Measurements from ENCODE around the gene GIPC3.
"Not testable (repeated sequence)": the region's sequence is repeated elsewhere in the genome, so short reads cannot be mapped to it uniquely, and the experiment has no call there.

Gene GIPC3

DNA sequence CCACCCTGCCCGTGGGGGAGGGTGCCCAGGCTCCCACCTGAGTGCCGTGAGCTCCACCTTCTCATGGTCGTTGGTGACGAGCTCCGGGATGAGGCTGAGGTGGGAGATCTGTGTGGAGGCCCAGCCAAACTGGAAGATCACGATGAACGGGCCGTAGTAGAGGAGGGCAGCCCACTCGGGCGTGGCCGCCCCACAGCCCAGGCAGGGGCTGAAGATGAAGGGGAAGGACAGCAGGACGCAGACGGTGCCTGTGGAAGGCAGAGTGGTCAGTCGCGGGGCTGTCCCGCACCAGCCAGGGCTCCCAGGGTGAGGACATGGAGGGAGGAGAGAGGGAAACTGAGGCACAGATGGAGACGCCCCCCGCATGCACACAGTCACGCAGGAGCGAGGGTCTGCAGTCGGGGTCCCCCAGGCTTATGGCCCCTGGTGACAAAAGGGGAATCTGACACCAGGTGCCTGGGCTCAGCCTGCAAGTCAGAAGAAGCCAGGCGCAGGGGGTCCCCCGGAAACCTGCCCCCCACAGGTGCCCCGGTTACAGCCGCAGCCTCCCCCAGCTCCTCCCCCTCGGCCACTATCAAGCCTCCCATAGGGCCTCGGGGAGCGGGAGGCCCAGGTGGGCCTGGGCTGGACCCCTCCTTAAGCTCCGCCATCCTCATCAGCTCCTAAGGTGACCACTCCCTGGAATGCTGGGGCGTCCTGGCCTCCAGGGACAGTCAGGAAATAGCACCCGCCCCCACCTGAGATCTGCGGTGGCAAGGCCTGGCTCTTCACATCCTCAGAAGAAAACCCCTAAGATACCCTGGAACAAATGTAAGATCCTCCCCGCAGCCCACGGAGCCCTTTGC lies 34.1 kb upstream of the GIPC3 start:
- no peak for DNase-seq

DNA sequence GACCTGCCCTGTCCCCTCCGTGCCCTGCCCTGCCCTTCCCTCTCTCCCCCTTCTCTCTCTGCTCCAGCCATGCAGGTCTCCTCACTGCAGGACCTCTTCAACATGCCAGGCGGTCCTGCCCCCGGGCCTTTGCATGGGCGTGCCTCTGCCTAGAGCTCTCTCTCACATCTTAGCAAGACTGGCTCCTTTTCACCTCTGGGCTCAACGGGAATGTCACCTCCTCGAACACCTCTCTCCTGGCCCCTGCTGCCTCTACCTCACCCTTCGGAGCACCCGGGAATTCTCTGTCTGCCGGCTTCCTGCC lies 33.5 kb upstream of the GIPC3 start:
- DNase-seq = no peak

DNA sequence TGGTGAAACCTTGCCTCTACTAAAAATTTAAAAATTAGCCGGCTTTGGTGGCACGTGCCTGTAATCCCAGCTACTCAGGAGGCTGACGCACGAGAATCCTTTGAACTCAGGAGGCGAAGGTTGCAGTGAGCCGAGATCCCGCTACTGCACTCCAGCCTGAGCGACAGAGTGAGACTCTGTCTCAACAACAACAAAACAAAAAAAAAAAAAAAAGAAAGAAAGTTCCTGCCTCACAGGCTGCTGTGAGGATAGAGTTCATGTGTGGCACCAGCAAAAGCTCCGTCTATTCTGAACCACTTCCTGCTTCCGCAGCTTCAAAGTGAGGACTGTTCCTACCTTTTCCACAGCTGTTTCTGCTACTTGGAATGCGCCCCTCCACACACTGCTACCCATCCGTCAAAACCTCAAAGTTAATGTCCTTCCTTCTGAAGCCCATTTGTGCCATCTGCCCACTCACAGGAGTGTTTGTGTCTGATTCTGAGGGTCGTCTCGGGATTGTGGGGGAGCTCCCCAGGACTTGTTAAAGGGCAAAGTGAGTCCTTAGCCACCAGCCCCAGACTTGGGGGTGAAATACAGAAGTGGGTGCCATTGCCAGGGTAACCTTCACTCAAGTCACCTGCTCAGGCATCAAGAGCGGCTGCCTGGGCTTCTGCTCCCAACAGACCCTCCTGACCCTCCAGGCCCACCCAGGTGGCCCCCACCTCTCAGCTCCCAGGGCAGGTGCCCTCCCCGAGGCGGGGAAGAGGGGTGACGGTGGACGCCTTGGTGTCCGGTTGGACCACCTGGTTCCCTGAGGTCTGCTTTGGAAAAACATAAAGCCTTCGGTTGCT lies 30.8 kb upstream of the GIPC3 start:
- no peak for DNase-seq

DNA sequence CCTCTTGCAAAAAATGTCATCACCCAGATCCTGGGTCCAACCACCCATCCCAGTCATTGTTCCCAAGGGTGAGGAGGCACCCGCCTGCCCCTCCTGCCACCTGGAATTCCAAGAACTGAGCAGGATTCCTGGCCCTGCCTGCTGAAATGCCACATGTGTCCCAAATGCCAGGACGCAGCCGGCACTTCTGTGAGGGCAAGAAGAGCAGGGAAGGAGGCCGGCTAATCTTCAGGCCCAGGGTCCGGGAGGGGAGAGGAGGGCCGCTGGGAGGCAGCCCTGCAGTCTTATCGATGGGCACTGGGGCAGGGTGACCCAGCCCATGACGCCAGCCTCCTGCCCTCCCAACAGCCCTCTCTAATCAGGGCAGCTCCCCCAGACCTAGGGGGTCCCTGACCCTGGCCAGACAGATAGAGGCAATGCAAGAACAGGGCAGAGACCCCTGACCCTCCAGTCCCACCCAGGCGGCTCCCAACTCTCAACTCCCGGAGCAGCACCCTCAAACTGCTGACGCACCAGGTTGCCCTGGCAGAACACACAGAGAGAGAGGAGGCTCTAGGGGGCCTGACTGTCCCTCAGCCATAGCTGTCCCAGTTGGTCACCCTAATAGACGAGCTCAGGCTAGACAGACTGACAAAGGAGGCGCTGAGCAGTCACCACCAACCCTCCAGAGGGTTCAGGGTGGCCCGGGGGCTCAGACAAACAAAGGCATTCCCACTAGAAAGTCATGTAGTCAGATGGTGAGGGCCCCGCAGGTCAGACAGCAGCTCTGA lies 29.4 kb upstream of the GIPC3 start:
- DNase-seq = no peak

DNA sequence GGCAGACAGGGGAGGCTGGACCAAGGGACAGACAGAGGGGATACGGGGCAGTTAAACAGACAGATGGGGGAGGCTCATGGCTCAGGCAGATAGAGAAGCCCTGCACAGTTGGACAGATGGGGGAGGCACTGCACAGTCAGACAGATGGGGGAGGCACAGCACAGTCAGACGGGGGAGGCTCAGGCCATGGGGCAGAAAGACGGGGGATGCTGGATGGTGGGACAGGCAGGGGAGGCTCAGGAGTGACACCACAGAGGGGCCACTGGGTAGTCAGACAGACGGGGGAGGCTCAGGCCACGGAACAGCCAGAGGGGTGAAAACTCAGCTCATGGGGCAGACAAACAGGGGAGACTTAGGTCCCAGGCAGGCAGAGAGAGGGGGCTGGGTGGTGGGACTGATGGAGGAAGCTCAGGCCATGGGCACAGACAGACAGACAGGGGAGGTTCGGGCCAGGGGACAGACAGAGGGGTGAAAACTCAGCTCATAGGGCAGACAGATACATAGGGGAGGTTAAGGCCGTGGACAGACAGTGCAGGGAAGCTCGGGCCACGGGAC lies 28.8 kb upstream of the GIPC3 start:
- no peak for DNase-seq

DNA sequence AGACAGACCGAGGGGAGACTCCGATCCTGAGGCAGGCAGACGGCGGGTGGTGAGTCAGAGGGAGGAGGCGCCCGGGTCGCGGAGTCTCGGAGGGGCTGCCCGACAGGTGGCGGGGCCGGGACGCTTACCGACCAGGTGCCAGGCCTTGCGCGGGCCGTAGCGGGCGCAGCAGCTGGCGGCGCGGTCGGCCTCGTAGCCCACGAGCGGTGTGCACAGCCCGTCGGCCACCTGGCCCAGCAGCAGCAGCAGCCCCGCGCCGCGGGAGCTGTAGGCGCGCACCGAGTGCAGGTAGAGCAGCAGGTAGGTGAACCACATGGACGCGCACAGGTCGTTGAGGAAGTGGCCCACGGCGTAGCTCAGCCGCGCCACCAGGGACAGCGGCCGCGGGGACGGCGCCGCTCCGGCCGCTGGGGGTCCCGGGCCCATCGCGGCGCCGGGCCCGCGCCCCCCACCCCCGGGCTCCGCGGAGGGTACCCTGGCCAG lies 28.3 kb upstream of the GIPC3 start:
- no peak for DNase-seq

DNA sequence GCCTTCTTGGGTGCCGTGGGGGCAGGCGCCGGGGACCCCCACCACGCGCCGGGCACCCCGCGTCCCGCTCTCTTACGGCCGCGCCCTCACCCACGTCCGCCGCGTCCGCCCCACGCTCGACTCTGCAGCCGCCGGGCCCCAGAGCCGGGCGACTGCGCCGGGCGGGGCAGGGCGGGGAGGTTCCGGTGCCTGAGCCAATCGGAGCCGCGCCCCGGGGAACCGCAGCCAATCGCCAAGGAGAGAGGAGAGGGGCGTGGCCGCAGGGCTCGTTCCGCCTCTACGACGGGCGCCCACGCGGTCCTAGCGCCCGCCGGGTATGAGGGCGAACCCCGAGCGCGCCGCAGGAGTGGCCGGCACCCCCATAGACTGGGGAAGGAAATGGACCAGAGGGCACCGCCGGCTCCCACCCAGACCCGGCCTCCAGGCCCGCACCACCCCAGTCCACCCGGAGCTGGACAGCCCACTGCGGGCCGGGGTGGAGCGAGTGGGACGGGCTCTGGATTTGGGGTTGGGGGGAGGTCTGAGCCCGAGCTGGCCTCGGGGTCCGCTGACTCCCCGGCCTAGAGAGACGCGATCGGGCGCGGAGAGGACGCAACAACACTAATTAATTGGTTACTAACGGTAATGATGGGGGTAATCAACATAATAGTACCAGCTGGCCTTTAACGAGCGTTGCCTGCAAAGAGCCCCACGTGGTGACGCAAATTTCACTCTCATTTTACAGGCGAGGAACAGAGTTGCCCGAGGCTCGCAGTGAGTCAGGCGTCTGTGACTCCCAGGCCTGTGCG lies 27.6 kb upstream of the GIPC3 start, which contains the start of gene MFSD12:
Gene MFSD12, minus strand, starts transcription at position 126 of the 788 bp plus-strand sequence. CDS start 183 bp downstream, outside the sequence.
- DNase-seq = peak; percentile 79

DNA sequence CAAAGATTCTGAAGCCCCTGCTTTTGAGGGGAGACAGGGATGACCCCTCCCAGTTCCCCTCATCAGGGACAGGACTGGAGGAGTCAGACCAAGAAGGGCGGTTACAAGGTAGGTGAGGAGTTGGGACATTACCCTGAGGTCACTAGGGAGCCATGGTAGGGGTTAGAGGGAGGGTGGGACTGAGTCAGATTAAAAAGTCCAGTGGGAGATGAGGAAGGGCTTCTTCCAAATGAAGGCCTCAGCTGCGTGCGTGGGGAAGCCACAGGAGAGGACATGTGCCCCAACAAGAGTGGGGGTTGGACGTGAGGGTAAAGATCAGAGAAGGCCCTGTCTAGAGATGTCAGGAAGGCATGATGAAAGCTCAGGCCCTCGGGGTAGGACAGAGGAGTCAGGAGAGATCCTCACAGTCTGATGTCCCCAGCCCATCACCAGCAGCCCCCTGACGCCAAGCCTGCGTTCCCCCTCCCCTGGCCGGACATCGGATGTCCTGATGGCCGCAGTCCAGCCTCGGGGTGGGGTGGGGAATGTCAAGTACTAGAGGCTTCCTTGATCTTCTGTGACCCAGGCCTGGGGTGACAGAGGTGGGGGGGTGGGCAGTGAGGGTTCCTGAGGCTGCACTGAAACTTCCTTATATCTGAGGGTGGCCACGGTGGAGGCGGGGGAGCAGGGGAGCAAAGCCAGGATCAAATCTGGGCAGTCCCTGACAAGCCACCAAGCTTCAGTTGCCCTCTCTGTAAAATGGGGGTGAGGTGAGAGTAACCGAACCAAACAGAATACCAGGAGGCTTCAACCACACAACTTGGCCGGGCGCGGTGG lies 21.4 kb upstream of the GIPC3 start:
- DNase-seq = no peak

DNA sequence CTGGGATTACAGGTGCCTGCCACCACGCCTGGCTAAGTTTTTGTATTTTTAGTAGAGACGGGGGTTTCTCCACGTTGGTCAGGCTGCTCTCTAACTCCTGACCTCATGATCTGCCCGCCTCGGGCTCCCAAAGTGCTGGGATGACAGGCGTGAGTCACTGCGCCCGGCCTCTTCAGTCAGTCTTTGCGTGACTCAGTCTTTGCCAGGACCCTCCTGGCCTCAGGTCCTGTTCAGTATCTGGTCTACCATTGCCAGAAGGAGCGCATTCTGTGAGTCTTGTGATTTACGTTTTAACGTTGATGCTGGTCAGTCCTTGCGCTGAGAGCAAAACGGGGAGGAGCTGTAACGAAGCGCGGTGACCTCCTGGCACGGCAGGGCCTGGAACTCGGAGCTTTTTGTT lies 20.1 kb upstream of the GIPC3 start:
- no peak for DNase-seq

DNA sequence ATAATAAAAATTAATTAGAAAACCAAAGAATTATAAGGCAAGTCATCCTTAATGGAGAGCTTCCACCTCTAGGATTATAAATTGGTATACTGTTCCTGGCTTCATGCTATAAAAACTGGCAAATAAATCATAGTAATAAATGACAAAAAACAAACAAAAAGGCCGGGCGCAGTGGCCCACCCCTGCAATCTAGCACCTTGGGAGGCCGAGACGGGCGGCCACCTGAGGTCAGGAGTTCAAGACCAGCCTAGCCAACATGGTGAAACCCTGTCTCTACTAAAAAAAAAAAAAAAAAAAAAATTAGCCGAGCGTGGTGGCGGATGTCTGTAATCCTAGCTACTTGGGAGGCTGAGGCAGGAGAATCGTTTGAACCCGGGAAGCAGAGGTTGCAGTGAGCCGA lies 15.2 kb upstream of the GIPC3 start:
- DNase-seq = not testable (repeated sequence)

DNA sequence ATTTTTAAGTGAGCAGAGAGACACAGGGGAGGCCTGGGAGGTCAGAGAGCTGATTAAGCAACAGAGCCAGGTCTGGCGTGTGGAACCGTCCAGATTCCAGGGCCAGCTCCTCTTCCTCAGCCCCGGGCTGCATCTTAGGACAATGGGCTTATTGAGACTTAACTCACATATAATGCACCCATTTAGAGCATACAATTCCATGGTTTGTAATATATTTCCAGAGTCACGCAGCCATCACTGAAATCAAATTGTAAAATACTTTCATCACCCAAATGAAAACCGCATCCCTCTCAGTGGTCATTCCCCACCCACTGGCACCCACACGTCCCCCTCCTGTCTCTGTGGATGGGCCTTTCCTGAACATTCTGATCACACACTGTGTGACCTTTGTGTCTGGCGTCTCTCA lies 14.7 kb upstream of the GIPC3 start:
- DNase-seq = no peak

DNA sequence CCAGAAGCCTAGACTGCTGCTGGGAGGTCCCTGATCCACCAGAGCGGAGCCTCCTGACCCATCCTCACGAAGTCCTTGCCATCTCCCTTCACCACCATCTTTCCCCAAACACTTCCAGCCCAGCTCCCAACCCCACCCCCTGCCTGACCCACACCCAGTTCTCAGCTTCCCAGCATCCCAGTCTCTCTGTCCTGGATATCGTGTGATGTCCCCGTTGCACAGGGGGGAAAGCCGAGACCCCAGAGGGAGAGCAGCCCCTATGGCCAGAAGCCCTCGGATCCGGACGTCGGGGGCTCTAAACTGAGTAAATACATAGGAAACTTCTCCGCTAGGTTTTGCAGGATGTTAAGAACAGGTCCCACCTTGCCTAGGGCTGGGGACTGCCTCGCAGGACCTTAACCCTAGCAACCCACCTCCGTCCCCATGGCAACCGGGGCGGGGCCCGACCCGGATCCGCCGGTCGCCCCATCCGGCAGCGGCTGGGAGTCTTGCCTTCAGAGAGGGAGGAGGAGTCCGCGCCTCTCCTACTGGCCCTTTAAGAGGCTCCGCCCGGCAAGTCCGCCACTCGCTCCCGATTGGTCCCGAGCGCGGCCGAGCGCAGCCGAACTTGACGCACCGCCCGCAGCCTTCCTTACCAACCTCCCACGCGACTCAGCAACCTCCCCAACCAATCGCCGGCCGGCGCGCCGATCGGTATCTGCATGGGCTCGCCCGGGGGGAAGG lies 13.0 kb upstream of the GIPC3 start:
- DNase-seq = peak; percentile 99

DNA sequence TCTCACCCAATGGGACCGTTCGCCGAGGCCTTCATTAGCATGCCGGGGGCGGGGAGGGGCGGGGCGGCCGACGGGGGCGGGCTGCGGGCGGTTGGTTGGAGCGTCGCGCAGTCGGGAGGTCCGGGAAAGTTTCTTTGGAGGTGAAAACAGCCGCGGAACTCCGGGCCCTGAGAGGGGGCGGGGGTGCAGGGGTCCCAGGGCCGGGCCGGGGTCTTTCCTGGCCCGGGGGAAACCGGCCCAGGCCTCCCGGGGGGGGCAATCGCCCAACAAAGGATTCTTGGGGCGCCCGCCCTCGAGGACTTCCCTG lies 12.5 kb upstream of the GIPC3 start, which contains the start of gene HMG20B:
Gene HMG20B, plus strand, starts transcription at position 90 of the 307 bp plus-strand sequence. CDS start 366 bp downstream, outside the sequence.
- no peak for DNase-seq

DNA sequence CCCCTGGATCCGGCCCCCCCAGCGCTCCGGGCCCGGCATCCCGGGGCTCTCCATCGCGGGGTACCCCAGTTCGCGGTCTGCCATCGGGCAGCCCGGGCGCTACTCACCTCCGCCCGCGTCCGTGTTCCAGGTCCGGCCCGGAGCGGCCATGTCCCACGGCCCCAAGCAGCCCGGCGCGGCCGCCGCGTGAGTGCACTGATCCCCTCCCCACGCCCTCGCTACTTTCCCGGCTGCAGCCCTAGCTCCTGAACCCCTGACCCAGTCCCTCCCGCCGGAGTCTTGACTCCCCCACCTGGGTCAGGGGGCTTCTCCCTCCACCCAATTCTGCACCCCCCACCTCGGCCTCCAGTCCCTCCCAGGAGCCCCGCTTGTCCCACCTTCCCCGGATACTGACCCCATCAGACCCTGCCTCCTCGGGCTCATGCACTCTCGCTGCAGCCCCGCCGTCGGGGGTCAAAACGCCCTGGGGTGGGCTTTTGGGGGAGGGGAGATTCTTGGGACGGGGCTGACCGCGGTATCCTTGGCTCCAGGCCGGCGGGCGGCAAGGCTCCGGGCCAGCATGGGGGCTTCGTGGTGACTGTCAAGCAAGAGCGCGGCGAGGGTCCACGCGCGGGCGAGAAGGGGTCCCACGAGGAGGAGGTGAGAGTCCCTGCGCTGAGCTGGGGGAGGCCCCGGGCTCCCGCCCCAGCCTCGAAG lies 12.0 kb upstream of the GIPC3 start:
- no peak for DNase-seq

DNA sequence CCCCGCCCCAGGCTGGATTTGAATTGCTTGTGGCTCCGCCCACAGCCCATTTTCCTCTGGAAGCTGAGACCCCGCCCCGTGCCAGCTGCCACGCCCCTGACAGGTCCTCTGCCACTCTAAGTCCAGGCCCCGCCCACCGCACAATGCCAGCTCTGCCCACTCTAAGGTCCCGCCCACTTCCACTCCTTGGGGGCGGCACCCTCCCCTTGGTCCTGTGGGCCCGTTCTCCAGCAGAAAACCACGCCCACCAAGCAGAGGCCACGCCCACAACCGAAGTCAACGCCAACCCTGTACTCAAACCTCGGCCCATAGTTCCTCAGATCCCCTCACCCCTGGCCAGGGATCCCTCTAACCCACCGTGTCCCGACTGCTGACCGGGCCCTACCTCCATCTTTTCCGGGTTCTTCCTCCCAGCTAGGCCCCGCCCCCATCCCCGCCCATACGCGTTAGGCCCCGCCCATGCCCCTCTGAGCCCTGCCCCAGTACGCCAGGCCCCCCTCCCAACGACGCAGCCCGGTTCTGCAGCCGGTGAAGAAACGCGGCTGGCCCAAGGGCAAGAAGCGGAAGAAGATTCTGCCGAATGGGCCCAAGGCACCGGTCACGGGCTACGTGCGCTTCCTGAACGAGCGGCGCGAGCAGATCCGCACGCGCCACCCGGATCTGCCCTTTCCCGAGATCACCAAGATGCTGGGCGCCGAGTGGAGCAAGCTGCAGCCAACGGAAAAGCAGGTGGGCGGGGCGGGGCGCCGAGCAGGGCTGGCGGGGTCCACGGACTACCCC lies 11.2 kb upstream of the GIPC3 start:
- peak; percentile 86 for DNase-seq

DNA sequence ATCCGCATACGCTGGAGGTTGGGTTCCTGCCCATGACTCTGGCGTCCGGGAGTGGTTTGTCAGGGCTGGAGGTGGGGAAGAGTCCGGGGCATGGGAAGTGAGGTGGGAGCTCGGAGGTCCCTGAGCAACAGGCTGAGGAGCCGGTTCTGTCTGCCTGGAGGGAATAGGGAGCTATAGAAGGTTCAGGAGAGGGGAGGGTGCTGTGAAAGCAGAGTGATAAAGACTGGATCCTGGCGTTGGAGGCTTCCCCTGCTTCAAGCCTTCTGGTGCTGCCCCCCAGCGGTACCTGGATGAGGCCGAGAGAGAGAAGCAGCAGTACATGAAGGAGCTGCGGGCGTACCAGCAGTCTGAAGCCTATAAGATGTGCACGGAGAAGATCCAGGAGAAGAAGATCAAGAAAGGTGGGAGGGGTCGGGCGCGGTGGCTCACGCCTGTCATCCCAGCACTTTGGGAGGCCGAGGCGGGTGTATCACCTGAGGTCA lies 10.0 kb upstream of the GIPC3 start:
- DNase-seq = no peak

DNA sequence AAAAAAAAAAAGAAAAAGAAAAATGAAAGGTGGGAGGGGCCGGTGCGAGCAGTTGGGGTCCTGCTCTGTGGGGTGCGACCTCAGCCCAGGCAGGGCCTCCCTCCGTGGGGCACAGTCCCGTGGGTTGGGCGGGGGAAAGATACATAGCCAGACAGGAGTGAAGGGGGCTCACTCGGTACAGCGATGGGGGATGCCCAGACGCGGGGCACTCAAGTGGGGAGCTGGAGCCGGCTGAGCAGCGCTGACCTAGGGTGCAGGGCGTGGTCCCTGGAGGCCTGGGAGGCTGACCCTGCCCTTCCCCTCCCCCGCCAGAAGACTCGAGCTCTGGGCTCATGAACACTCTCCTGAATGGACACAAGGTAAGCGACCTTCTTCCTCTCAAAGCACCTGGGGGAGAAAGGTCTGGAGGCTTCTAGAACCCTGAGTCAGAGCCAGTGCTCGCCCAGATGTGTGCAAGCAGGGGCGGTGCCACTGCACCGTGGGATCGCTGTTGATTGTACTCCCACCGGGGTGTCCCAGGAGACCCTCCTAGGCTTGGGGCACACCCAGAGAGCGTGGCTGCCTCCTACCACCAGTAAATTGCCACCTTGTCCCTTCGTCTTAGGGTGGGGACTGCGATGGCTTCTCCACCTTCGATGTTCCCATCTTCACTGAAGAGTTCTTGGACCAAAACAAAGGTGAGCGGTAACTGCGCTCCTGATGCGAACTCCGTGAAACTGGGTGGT lies 9.2 kb upstream of the GIPC3 start:
- no peak for DNase-seq

All from NCI-H446 treated with DMSO at 0.1 percent for 48 hours (cell line).